ENCODE results near the gene HES1.
"Not testable (repeated sequence)": the region's sequence is repeated elsewhere in the genome, so short reads cannot be mapped to it uniquely, and the experiment has no call there.

HES1 gene

GRCh38 chr3:194128202-194128918 is 7.6 kb upstream of the HES1 start:
- no peak for DNase-seq

- not testable (repeated sequence) for DNase-seq
Measured at GRCh38 chr3:194128919-194129295, 7.0 kb upstream of the HES1 start.

- DNase-seq, result no peak
Measured at GRCh38 chr3:194129581-194130133, 6.3 kb upstream of the HES1 start.

- no peak for DNase-seq
Measured at GRCh38 chr3:194130188-194130587, 5.8 kb upstream of the HES1 start.

- no peak for DNase-seq
Measured at GRCh38 chr3:194130807-194131589, 5.0 kb upstream of the HES1 start.

- no peak for DNase-seq
Measured at GRCh38 chr3:194132465-194133286, 3.3 kb upstream of the HES1 start.

GRCh38 chr3:194133661-194134230 is 2.2 kb upstream of the HES1 start:
- DNase-seq, result peak; percentile 61 to 83

GRCh38 chr3:194134231-194134756 is 1.7 kb upstream of the HES1 start:
- peak; percentile 83 to 93 for DNase-seq

GRCh38 chr3:194134757-194135515 is 1.0 kb upstream of the HES1 start:
- DNase-seq, result peak; percentile 86 to 87

GRCh38 chr3:194135516-194135805 is 487 bp upstream of the HES1 start:
- no peak for DNase-seq

- no peak for DNase-seq
Measured at GRCh38 chr3:194136519-194137007, 615 bp downstream of the HES1 start.

GRCh38 chr3:194137008-194137505 is 1.1 kb downstream of the HES1 start:
- peak; percentile 31 to 36 for DNase-seq

- DNase-seq, result peak in 1 of 2 donors; percentile 26
Measured at GRCh38 chr3:194137506-194138474, 1.8 kb downstream of the HES1 start.

- no peak for DNase-seq
Measured at GRCh38 chr3:194138732-194139070, 2.8 kb downstream of the HES1 start.

- no peak for DNase-seq
Measured at GRCh38 chr3:194139071-194139813, 3.3 kb downstream of the HES1 start.

- no peak for DNase-seq
Measured at GRCh38 chr3:194139814-194140391, 4.0 kb downstream of the HES1 start.

- no peak for DNase-seq
Measured at GRCh38 chr3:194140520-194141414, 4.8 kb downstream of the HES1 start.
